ENCODE data around the gene DUSP3. TPM values are rescaled to one million over a fixed set of nuclear protein-coding genes. Genes with fewer than 3 reads are reported as not detected.
A peak's percentile ranks its signal among the peaks of the same experiment; 100 is the strongest.

Gene DUSP3
- total RNA-seq, 1 experiment from 2014 or later: 39.7 TPM

DNA sequence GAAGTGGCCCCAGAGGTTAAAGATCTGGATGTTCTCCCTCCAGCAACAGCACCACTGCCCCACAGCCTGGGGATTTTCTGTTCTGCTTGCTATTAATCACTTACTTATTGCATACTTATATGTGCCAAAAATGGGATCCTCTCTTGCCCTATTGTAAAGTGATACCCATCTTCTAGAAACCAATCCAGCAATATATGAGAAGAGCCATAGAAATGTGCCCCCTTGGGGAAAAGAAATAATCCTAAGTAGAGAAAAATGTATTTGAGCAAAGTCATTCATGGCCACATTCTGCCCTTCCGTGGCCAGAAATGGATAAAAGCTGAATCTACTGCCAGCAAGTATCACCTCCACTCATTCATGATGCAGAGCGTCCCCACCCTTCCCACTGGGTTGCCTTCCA is 41.1 kb downstream of the DUSP3 start:
- intact Hi-C loops (cut with micrococcal nuclease): no loop called here
- no TSS peak for BruUV-seq (replicated peaks)
- no peaks in the 10 kb centered on the region for H3K9me3 Mint-ChIP-seq (ENCODE audit: unreplicated experiment)
- TF ChIP-seq, protein P1, sequence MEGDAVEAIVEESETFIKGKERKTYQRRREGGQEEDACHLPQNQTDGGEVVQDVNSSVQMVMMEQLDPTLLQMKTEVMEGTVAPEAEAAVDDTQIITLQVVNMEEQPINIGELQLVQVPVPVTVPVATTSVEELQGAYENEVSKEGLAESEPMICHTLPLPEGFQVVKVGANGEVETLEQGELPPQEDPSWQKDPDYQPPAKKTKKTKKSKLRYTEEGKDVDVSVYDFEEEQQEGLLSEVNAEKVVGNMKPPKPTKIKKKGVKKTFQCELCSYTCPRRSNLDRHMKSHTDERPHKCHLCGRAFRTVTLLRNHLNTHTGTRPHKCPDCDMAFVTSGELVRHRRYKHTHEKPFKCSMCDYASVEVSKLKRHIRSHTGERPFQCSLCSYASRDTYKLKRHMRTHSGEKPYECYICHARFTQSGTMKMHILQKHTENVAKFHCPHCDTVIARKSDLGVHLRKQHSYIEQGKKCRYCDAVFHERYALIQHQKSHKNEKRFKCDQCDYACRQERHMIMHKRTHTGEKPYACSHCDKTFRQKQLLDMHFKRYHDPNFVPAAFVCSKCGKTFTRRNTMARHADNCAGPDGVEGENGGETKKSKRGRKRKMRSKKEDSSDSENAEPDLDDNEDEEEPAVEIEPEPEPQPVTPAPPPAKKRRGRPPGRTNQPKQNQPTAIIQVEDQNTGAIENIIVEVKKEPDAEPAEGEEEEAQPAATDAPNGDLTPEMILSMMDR (IDR thresholded peaks at IDR 0.05; ENCODE audit: unreplicated experiment): no peak
- no peak overlapping the region for H3K27ac Mint-ChIP-seq (ENCODE audit: low read depth, unreplicated experiment)
- H3K36me3 Mint-ChIP-seq (ENCODE audit: insufficient read depth, unreplicated experiment): no peaks in the 10 kb centered on the region
- CTCF ChIA-PET: interaction anchor here (0.6 kb wide), 1 partner anchor 16 kb away, joined by 4 read pairs; no protein-coding TSS in a partner anchor
- peaks cover 8% of the 10 kb centered on the region for H3K4me1 Mint-ChIP-seq (ENCODE audit: insufficient read depth, unreplicated experiment)
- DNase-seq (ENCODE audit: unreplicated experiment): no peak
- no peak overlapping the region for H3K4me3 Mint-ChIP-seq (ENCODE audit: unreplicated experiment)
- POLR2A ChIA-PET: no interaction called here
- H3K27me3 Mint-ChIP-seq (ENCODE audit: insufficient read depth, unreplicated experiment): no peaks in the 10 kb centered on the region

DNA sequence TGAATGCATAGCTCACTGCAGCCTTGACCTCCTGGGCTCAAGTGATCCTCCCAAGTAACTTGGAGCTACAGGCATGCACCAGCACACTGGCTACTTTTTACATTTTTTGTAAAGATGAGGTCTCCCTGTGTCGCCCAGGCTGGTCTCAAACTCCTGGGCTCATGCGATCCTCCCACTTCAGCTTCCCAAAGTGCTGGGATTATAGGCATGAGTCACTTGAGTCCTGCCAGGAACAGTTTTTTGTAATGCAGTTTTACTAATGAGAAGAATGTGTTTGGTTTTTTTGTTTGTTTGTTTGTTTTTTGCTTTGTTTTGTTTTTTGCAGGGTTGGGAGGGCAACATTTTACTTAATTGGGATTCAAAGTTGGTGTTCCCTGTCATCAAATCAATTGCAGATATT is 42.4 kb downstream of the DUSP3 start:
- intact Hi-C loops (cut with micrococcal nuclease): no loop called here
- POLR2A ChIA-PET: interaction anchor here (0.7 to 1.1 kb wide), 2 partner anchors 173 to 338 kb away, joined by 3 to 4 read pairs; partner anchors contain the start of gene ARL4D
- H3K4me1 Mint-ChIP-seq (ENCODE audit: insufficient read depth, unreplicated experiment): peaks cover 8% of the 10 kb centered on the region
- no peak overlapping the region for H3K27ac Mint-ChIP-seq (ENCODE audit: low read depth, unreplicated experiment)
- CTCF ChIA-PET: interaction anchor here (0.6 to 0.8 kb wide), 3 partner anchors 23 to 41 kb away, joined by 3 to 7 read pairs (median 4); partner anchors contain the start of gene SOST
- TF ChIP-seq, protein P1 (IDR thresholded peaks at IDR 0.05; ENCODE audit: unreplicated experiment): no peak
- H3K9me3 Mint-ChIP-seq (ENCODE audit: unreplicated experiment): no peaks in the 10 kb centered on the region
- no peaks in the 10 kb centered on the region for H3K27me3 Mint-ChIP-seq (ENCODE audit: insufficient read depth, unreplicated experiment)
- no peaks in the 10 kb centered on the region for H3K36me3 Mint-ChIP-seq (ENCODE audit: insufficient read depth, unreplicated experiment)
- DNase-seq (ENCODE audit: unreplicated experiment): peak; percentile 23
- H3K4me3 Mint-ChIP-seq (ENCODE audit: unreplicated experiment): no peak overlapping the region
- BruUV-seq (replicated peaks): no TSS peak

DNA sequence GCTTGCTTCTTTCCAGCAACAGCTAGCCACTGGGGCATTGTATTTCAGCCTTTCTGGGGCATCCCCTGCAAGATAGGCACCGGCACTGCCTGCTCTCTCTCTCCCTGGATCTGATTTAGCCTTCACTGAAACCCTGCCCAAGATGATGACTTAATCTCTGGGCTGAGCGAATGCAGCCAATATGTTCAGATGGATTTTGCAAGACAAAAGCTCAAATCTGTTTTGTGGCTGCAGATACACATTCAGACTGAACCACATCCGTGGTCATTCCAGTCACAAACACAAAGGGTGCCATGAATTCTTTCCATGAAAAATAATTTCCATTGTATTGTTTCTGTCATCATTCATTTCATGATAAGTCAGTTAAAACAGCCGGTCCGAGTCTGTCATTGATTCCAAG is 44.4 kb downstream of the DUSP3 start:
- no TSS peak for BruUV-seq (replicated peaks)
- peak; percentile 56 for DNase-seq (ENCODE audit: unreplicated experiment)
- intact Hi-C loops (cut with micrococcal nuclease): no loop called here
- no peaks in the 10 kb centered on the region for H3K27me3 Mint-ChIP-seq (ENCODE audit: insufficient read depth, unreplicated experiment)
- ChIA-PET POLR2A (interaction anchor here (0.8 kb wide), 1 partner anchor 25 kb away, joined by 5 read pairs; no protein-coding TSS in a partner anchor), CTCF (interaction anchor here (1.5 to 2.1 kb wide), 2 partner anchors 32 to 40 kb away, joined by 6 to 9 read pairs; no protein-coding TSS in a partner anchor)
- no peaks in the 10 kb centered on the region for H3K36me3 Mint-ChIP-seq (ENCODE audit: insufficient read depth, unreplicated experiment)
- H3K4me3 Mint-ChIP-seq (ENCODE audit: unreplicated experiment): no peak overlapping the region
- H3K27ac Mint-ChIP-seq (ENCODE audit: low read depth, unreplicated experiment): no peak overlapping the region
- TF ChIP-seq, protein P1 (IDR thresholded peaks at IDR 0.05; ENCODE audit: unreplicated experiment): no peak
- H3K4me1 Mint-ChIP-seq (ENCODE audit: insufficient read depth, unreplicated experiment): peaks cover 7% of the 10 kb centered on the region
- no peaks in the 10 kb centered on the region for H3K9me3 Mint-ChIP-seq (ENCODE audit: unreplicated experiment)

DNA sequence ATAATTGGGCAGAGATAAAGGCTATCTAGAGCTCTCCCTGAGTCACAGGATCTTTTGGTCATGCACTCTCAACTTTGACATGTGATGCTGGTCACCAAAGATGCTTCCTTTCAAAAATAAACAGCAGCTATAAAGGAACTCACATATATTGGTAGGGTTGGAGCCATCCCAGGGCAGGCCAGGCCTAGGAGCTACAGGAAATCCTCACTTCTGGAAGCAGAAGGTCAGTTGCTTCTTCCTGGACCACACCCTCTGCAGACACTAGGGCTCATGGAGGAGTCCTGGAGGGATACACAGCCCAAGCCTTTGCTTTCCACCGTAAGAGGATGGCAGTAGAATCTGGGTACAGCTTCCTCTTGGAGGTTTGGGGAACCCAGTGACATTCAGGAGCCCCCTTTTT is 44.8 kb downstream of the DUSP3 start:
- ChIA-PET CTCF (interaction anchor here (0.7 to 2.1 kb wide), 4 partner anchors 32 to 168 kb away, joined by 3 to 9 read pairs (median 4); no protein-coding TSS in a partner anchor), POLR2A (interaction anchor here (0.8 to 1.1 kb wide), 2 partner anchors 26 to 49 kb away, joined by 3 to 5 read pairs; no protein-coding TSS in a partner anchor)
- TF ChIP-seq, protein P1 (IDR thresholded peaks at IDR 0.05; ENCODE audit: unreplicated experiment): no peak
- Mint-ChIP-seq H3K4me3 (ENCODE audit: unreplicated experiment) (no peak overlapping the region), H3K36me3 (ENCODE audit: insufficient read depth, unreplicated experiment) (no peaks in the 10 kb centered on the region), H3K27ac (ENCODE audit: low read depth, unreplicated experiment) (no peak overlapping the region), H3K9me3 (ENCODE audit: unreplicated experiment) (no peaks in the 10 kb centered on the region), H3K4me1 (ENCODE audit: insufficient read depth, unreplicated experiment) (peaks cover 7% of the 10 kb centered on the region), H3K27me3 (ENCODE audit: insufficient read depth, unreplicated experiment) (no peaks in the 10 kb centered on the region)
- intact Hi-C loops (cut with micrococcal nuclease): no loop called here
- BruUV-seq (replicated peaks): no TSS peak
- no peak for DNase-seq (ENCODE audit: unreplicated experiment)
